Esophagus muscularis mucosa (tissue), 4 donors: ENCODE results near the gene PFN3. TPM values are rescaled to one million over a fixed set of nuclear protein-coding genes. Genes with fewer than 3 reads are reported as not detected.

Source experiments
- DNase-seq: peaks from one replicate; pipeline ENCODE4 v3.0.0-alpha.2; 2017; ENCODE audit errors: extremely low spot score
- H3K27ac ChIP-seq, 4 donors: fragments of 200-600 bp; sonication (generic); replicated peaks in 1 of 4; 1 replicate in 3 of 4; 2 replicates in 1 of 4; pipeline ENCODE4 v1.5.1; 2016 to 2019; ENCODE audit warnings: mild to moderate bottlenecking in 1 of 4
- H3K27me3 ChIP-seq, 4 donors: fragments of 200-600 bp; sonication (generic); one replicate each; pipeline versions ENCODE4 v1.5.1 to v1.6.0; 2016 to 2019
- H3K36me3 ChIP-seq, 4 donors: fragments of 200-600 bp; sonication (generic); one replicate each; pipeline ENCODE4 v1.5.1; 2016 to 2019
- H3K4me1 ChIP-seq, 4 donors: fragments of 200-600 bp; sonication (generic); one replicate each; pipeline ENCODE4 v1.5.1; 2016 to 2019
- H3K4me3 ChIP-seq, 4 donors: fragments of 200-600 bp; sonication (generic); 1 replicate in 2 of 4; 2 replicates in 2 of 4; pipeline ENCODE4 v1.5.1; 2016 to 2019; ENCODE audit warnings: mild to moderate bottlenecking in 4 of 4, moderate library complexity in 1 of 4
- H3K9me3 ChIP-seq, 4 donors: fragments of 200-600 bp; sonication (generic); 1 replicate in 3 of 4; 2 replicates in 1 of 4; pipeline ENCODE4 v1.5.1; 2016 to 2019
- CTCF ChIP-seq, 3 experiments: fragments of 200-600 bp in 2 of 3; fragments of 450-650 bp in 1 of 3; sonication (generic) in 2 of 3; IDR thresholded peaks; one replicate each; pipeline ENCODE4 v1.5.1; 2017 to 2019; ENCODE audit warnings: antibody characterized with exemption in 3 of 3, mild to moderate bottlenecking in 2 of 3, moderate library complexity in 1 of 3
- EP300 ChIP-seq: sonication (generic); formaldehyde crosslinking; IDR thresholded peaks from one replicate; pipeline ENCODE4 v1.6.1; 2017; ENCODE audit warnings: antibody characterized with exemption
- POLR2A ChIP-seq: fragments of 450-650 bp; IDR thresholded peaks from one replicate; pipeline ENCODE4 v1.6.1; 2017; ENCODE audit warnings: antibody characterized with exemption, moderate library complexity, mild to moderate bottlenecking, low read depth
- POLR2AphosphoS5 ChIP-seq, 2 donors: sonication (generic); formaldehyde crosslinking; IDR thresholded peaks; one replicate each; pipeline ENCODE4 v1.6.1; 2017; ENCODE audit warnings: antibody characterized with exemption in 2 of 2
- WGBS: methylation state at CpG from one replicate; pipeline ENCODE4 v1.1.5; 2018; 5-methylcytosine and 5-hydroxymethylcytosine counted together
- intact Hi-C: fragments of 100-400 bp; cut with DNase I; formaldehyde crosslinking; loops from one replicate; pipeline ENCODE4 v1.15.1; 2023
- total RNA-seq, 4 donors: library from RNA; depleted of rRNA; stranded (reverse); fragments of >200 nt; gene quantifications; one replicate each; pipeline versions ENCODE4 v1.1.0 to v1.2.1, GENCODE V29; 2016

Gene PFN3
- total RNA-seq, 4 donors from 2014 or later, result not detected

GRCh38 chr5:177383181-177383580 lies 17.3 kb downstream of the PFN3 start:
- 87% methylated on average over 9 of the region's 9 CpGs for WGBS
- no peak overlapping the region for H3K4me3 ChIP-seq
- H3K27me3 ChIP-seq, result peaks cover 0 to 19% (median 0%) of the 10 kb centered on the region in 4 donors
- H3K4me1 ChIP-seq, result peaks cover 5 to 7% (median 7%) of the 10 kb centered on the region in 4 donors
- intact Hi-C loops, result no loop called here
- H3K36me3 ChIP-seq, result no peaks in the 10 kb centered on the region
- no peaks in the 10 kb centered on the region for H3K9me3 ChIP-seq
- TF ChIP-seq POLR2A (no peak), EP300 (no peak), CTCF (IDR thresholded peaks at IDR 0.05) (no peak)
- H3K27ac ChIP-seq, result no peak overlapping the region
- DNase-seq, result no peak

- Histone ChIP-seq H3K27me3 (peaks cover 0 to 13% (median 0%) of the 10 kb centered on the region in 4 donors), H3K4me3 (no peak overlapping the region), H3K4me1 (peaks cover 5 to 7% (median 7%) of the 10 kb centered on the region in 4 donors), H3K27ac (no peak overlapping the region), H3K9me3 (no peaks in the 10 kb centered on the region), H3K36me3 (no peaks in the 10 kb centered on the region)
- intact Hi-C loops, result no loop called here
- DNase-seq, result no peak
- 40% methylated on average over 7 of the region's 11 CpGs for WGBS
- TF ChIP-seq CTCF (IDR thresholded peaks at IDR 0.05) (peak; percentile 39 to 52 (median 48)), POLR2AphosphoS5 (IDR thresholded peaks at IDR 0.05) (peak in 1 of 2 donors; percentile 42), POLR2A (no peak)
Observed at GRCh38 chr5:177382423-177383029, 17.9 kb downstream of the PFN3 start.

GRCh38 chr5:177380805-177381126 lies 19.7 kb downstream of the PFN3 start:
- peaks cover 5 to 7% (median 7%) of the 10 kb centered on the region in 4 donors for H3K4me1 ChIP-seq
- intact Hi-C loops, result no loop called here
- 85% methylated on average over 6 of the region's 6 CpGs for WGBS

GRCh38 chr5:177378884-177379883 lies 21.3 kb downstream of the PFN3 start:
- TF ChIP-seq POLR2AphosphoS5 (IDR thresholded peaks at IDR 0.05) (no peak), CTCF (IDR thresholded peaks at IDR 0.05) (no peak), POLR2A (no peak), EP300 (no peak)
- no peaks in the 10 kb centered on the region for H3K9me3 ChIP-seq
- intact Hi-C loops, result no loop called here
- H3K27ac ChIP-seq, result no peak overlapping the region
- 73% methylated on average over 14 of the region's 15 CpGs for WGBS
- H3K27me3 ChIP-seq, result no peaks in the 10 kb centered on the region
- peaks cover 5 to 7% (median 7%) of the 10 kb centered on the region in 4 donors for H3K4me1 ChIP-seq
- DNase-seq, result no peak
- H3K36me3 ChIP-seq, result no peaks in the 10 kb centered on the region
- no peak overlapping the region for H3K4me3 ChIP-seq

More at GRCh38 chr5:177380805-177381126, 19.7 kb downstream of the PFN3 start:
- Histone ChIP-seq H3K27me3 (peaks cover 0 to 9% (median 0%) of the 10 kb centered on the region in 4 donors), H3K9me3 (no peaks in the 10 kb centered on the region), H3K4me3 (no peak overlapping the region), H3K36me3 (no peaks in the 10 kb centered on the region), H3K27ac (no peak overlapping the region)
- no peak for DNase-seq
- no peak for TF ChIP-seq POLR2AphosphoS5 (IDR thresholded peaks at IDR 0.05)
- TF ChIP-seq EP300, result no peak
- no peak for TF ChIP-seq CTCF (IDR thresholded peaks at IDR 0.05)
- no peak for TF ChIP-seq POLR2A
